Keratinocyte (primary cell): ENCODE data around the gene RHOU.

Source experiments
- EZH2 ChIP-seq: IDR thresholded peaks from one replicate; pipeline ENCODE4 v1.6.1; 2012; ENCODE audit warnings: inconsistent platforms, mild to moderate bottlenecking, low read length, moderate library complexity
- TF ChIP-seq, protein P1 (sequence below), 3 experiments: IDR thresholded peaks in 1 of 3; conservative IDR thresholded peaks in 1 of 3; optimal IDR thresholded peaks in 1 of 3; 2 replicates in 2 of 3; 3 replicates in 1 of 3; pipeline versions ENCODE3 to v1.5.1; 2011; ENCODE audit warnings: low read length in 3 of 3, mild to moderate bottlenecking in 3 of 3, moderate library complexity in 2 of 3, control low read depth in 1 of 3, inconsistent platforms in 1 of 3; ENCODE audit not compliant: insufficient read depth in 2 of 3; ENCODE audit errors: extremely low read depth in 1 of 3

- no peak for TF ChIP-seq EZH2
- TF ChIP-seq, protein P1, sequence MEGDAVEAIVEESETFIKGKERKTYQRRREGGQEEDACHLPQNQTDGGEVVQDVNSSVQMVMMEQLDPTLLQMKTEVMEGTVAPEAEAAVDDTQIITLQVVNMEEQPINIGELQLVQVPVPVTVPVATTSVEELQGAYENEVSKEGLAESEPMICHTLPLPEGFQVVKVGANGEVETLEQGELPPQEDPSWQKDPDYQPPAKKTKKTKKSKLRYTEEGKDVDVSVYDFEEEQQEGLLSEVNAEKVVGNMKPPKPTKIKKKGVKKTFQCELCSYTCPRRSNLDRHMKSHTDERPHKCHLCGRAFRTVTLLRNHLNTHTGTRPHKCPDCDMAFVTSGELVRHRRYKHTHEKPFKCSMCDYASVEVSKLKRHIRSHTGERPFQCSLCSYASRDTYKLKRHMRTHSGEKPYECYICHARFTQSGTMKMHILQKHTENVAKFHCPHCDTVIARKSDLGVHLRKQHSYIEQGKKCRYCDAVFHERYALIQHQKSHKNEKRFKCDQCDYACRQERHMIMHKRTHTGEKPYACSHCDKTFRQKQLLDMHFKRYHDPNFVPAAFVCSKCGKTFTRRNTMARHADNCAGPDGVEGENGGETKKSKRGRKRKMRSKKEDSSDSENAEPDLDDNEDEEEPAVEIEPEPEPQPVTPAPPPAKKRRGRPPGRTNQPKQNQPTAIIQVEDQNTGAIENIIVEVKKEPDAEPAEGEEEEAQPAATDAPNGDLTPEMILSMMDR (optimal IDR thresholded peaks at IDR 0.05 in 1 of 3, IDR thresholded peaks at IDR 0.05 in 1 of 3, conservative IDR thresholded peaks at IDR 0.05 in 1 of 3; ENCODE audit: extremely low read depth in 1 of 3, insufficient read depth in 2 of 3, low read length in 3 of 3), result no peak
These were observed 48.2 kb downstream of the RHOU start for GRCh38 chr1:228783418-228784040.
